NCI-H1092 (cell line): Measurements from ENCODE around the gene CHRNB4.

Experiments used
- DNase-seq: peaks from one replicate; lab custom pipeline; 2025; lab: John Stamatoyannopoulos, UW

The CHRNB4 gene

GRCh38 chr15:78668987-78669386 lies 28.0 kb upstream of the CHRNB4 start:
- DNase-seq, result no peak

- DNase-seq, result no peak
These were observed 26.7 kb upstream of the CHRNB4 start for GRCh38 chr15:78667578-78668236.

GRCh38 chr15:78666010-78666409 lies 25.0 kb upstream of the CHRNB4 start:
- DNase-seq, result no peak

GRCh38 chr15:78663703-78664102 lies 22.7 kb upstream of the CHRNB4 start:
- no peak for DNase-seq

- DNase-seq, result no peak
These were observed 21.0 kb upstream of the CHRNB4 start for GRCh38 chr15:78662028-78662427.

- DNase-seq, result no peak
These were observed 20.0 kb upstream of the CHRNB4 start for GRCh38 chr15:78661001-78661400.

GRCh38 chr15:78660584-78660983 lies 19.6 kb upstream of the CHRNB4 start:
- DNase-seq, result no peak

GRCh38 chr15:78658823-78659222 lies 17.8 kb upstream of the CHRNB4 start:
- no peak for DNase-seq

GRCh38 chr15:78654272-78654671 lies 13.3 kb upstream of the CHRNB4 start:
- no peak for DNase-seq

- no peak for DNase-seq
These were observed 11.1 kb upstream of the CHRNB4 start for GRCh38 chr15:78651930-78652615.

- DNase-seq, result no peak
These were observed 10.0 kb upstream of the CHRNB4 start for GRCh38 chr15:78651007-78651406.

GRCh38 chr15:78650022-78650421 lies 9.0 kb upstream of the CHRNB4 start:
- no peak for DNase-seq

GRCh38 chr15:78645009-78645408 lies 4.0 kb upstream of the CHRNB4 start:
- no peak for DNase-seq

GRCh38 chr15:78642331-78642730 lies 1.3 kb upstream of the CHRNB4 start:
- DNase-seq, result no peak

GRCh38 chr15:78641749-78642275 lies 802 bp upstream of the CHRNB4 start:
- DNase-seq, result no peak

- no peak for DNase-seq
These were observed 396 bp downstream of the CHRNB4 start for GRCh38 chr15:78640527-78641101.

- peak; percentile 62 for DNase-seq
These were observed 2.2 kb downstream of the CHRNB4 start for GRCh38 chr15:78638658-78639314.

- no peak for DNase-seq
These were observed 3.1 kb downstream of the CHRNB4 start for GRCh38 chr15:78637776-78638435.

GRCh38 chr15:78636378-78636859 lies 4.6 kb downstream of the CHRNB4 start:
- no peak for DNase-seq

- no peak for DNase-seq
These were observed 5.7 kb downstream of the CHRNB4 start for GRCh38 chr15:78635346-78635745.

- no peak for DNase-seq
These were observed 6.5 kb downstream of the CHRNB4 start for GRCh38 chr15:78634210-78635145.
